Measurements from ENCODE around the gene CEMP1. TPM values are rescaled to one million over a fixed set of nuclear protein-coding genes. Genes with fewer than 3 reads are reported as not detected.

The CEMP1 gene
- total RNA-seq, 1 donor from 2014 or later = not detected

GRCh38 chr16:2511128-2511800, 19.9 kb downstream of the CEMP1 start:
- no peak for DNase-seq (ENCODE audit: extremely low spot score in 2 of 2)
- Histone ChIP-seq H3K4me1 (peaks cover 26% of the 10 kb centered on the region), H3K4me3 (peak overlapping the region in 1 of 2 donors; percentile 23), H3K9me3 (no peaks in the 10 kb centered on the region), H3K27ac (peak overlapping the region; percentile 99), H3K27me3 (no peaks in the 10 kb centered on the region), H3K36me3 (no peaks in the 10 kb centered on the region)
- TF ChIP-seq POLR2AphosphoS5 (IDR thresholded peaks at IDR 0.05; ENCODE audit: insufficient read depth in 1 of 2, low read depth in 1 of 2) = peak; percentile 50 to 84
- TF ChIP-seq POLR2A (IDR thresholded peaks at IDR 0.05) = no peak
- TF ChIP-seq, protein P1, sequence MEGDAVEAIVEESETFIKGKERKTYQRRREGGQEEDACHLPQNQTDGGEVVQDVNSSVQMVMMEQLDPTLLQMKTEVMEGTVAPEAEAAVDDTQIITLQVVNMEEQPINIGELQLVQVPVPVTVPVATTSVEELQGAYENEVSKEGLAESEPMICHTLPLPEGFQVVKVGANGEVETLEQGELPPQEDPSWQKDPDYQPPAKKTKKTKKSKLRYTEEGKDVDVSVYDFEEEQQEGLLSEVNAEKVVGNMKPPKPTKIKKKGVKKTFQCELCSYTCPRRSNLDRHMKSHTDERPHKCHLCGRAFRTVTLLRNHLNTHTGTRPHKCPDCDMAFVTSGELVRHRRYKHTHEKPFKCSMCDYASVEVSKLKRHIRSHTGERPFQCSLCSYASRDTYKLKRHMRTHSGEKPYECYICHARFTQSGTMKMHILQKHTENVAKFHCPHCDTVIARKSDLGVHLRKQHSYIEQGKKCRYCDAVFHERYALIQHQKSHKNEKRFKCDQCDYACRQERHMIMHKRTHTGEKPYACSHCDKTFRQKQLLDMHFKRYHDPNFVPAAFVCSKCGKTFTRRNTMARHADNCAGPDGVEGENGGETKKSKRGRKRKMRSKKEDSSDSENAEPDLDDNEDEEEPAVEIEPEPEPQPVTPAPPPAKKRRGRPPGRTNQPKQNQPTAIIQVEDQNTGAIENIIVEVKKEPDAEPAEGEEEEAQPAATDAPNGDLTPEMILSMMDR (IDR thresholded peaks at IDR 0.05) = no peak
- intact Hi-C loops (cut with DNase I) = loop anchor here (10.0 kb wide), 2 partner anchors 256 to 356 kb away; partner anchors contain the start of genes ECI1 and TRAF7

DNA sequence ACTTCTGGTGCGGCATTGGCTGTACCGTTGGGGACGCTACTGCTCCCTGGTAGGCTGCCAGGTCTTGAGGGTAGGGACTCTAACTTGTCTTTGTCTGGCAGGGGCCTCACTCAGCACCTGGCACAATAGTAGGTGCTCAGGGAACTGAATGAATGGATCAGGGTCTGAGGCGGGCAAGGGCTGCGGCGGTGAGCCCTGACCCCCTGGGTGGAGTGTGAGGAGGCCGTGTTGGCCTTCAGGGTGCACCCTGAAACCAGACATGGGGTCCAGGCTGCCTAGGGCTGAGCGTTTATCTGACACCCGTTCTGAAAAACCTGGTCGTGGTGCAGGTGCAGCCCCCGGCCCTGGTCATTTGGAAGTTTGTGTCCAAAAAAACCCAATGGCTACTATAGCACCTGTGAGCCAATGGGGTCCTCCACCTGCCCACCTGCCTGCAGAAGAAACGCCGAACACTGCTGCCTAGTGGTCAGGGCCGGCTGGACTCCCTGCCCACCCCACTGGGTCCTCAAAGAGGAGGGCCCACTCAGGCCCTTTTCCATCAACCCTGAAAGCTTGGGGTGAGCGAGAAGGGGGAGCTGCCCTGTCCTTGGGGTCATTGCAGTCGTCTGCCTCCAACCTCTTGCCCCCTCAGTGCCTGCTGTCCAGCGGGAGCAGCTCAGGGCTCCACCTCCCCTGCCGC, 22.3 kb downstream of the CEMP1 start:
- H3K27ac ChIP-seq = no peak overlapping the region
- no peak overlapping the region for H3K4me3 ChIP-seq
- peaks cover 10% of the 10 kb centered on the region for H3K4me1 ChIP-seq
- intact Hi-C loops (cut with DNase I) = no loop called here
- no peak for DNase-seq (ENCODE audit: extremely low spot score in 2 of 2)
- TF ChIP-seq POLR2AphosphoS5 (IDR thresholded peaks at IDR 0.05; ENCODE audit: insufficient read depth in 1 of 2, low read depth in 1 of 2) (no peak), POLR2A (IDR thresholded peaks at IDR 0.05) (no peak)
- TF ChIP-seq, protein P1 (IDR thresholded peaks at IDR 0.05) = no peak
- no peaks in the 10 kb centered on the region for H3K9me3 ChIP-seq
- H3K27me3 ChIP-seq = no peaks in the 10 kb centered on the region
- no peaks in the 10 kb centered on the region for H3K36me3 ChIP-seq

- no peaks in the 10 kb centered on the region for H3K27me3 ChIP-seq
- no peaks in the 10 kb centered on the region for H3K36me3 ChIP-seq
- H3K4me1 ChIP-seq = peaks cover 11% of the 10 kb centered on the region
- H3K27ac ChIP-seq = no peak overlapping the region
- intact Hi-C loops (cut with DNase I) = no loop called here
- no peak for DNase-seq (ENCODE audit: extremely low spot score in 2 of 2)
- H3K4me3 ChIP-seq = no peak overlapping the region
- no peak for TF ChIP-seq POLR2AphosphoS5 (IDR thresholded peaks at IDR 0.05; ENCODE audit: insufficient read depth in 1 of 2, low read depth in 1 of 2)
- TF ChIP-seq, protein P1 (IDR thresholded peaks at IDR 0.05) = no peak
- TF ChIP-seq POLR2A (IDR thresholded peaks at IDR 0.05) = no peak
- H3K9me3 ChIP-seq = no peaks in the 10 kb centered on the region
These were observed 23.5 kb downstream of the CEMP1 start for GRCh38 chr16:2507665-2508064.

DNA sequence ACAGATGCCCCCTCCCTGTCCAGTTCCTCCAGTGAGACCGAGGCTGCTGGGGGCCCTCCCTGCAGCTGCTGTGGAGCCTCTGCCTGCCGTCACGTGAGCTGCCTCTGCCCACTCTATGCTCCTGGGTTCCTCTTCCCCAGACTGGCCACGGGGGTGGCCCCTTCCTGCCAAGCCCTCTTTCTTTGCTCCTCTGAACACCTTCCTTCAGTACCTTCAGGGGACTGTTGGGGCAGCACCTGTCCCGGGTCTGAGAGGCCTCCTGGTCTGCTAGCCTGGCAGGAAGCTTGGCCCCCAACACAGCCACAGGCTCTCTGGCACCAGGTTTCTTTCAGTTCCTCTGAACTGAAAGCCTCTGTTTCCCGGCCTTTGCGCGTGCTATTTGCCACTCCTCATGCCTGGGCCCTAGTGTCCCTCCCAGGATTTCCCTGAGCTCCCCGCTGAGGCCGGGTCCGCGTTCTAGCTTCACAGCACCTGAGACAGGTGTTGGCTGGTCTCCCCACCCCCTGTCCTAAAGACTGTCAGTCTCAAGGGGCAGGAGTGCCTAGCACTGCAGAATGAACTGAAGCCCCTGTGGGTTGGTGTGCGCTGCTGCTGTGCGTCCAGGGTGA, 24.1 kb downstream of the CEMP1 start:
- H3K9me3 ChIP-seq = no peaks in the 10 kb centered on the region
- H3K4me3 ChIP-seq = no peak overlapping the region
- intact Hi-C loops (cut with DNase I) = no loop called here
- no peak overlapping the region for H3K27ac ChIP-seq
- peaks cover 14% of the 10 kb centered on the region for H3K4me1 ChIP-seq
- no peak for TF ChIP-seq POLR2AphosphoS5 (IDR thresholded peaks at IDR 0.05; ENCODE audit: insufficient read depth in 1 of 2, low read depth in 1 of 2)
- TF ChIP-seq, protein P1 (IDR thresholded peaks at IDR 0.05) = no peak
- TF ChIP-seq POLR2A (IDR thresholded peaks at IDR 0.05) = no peak
- H3K36me3 ChIP-seq = no peaks in the 10 kb centered on the region
- no peaks in the 10 kb centered on the region for H3K27me3 ChIP-seq
- no peak for DNase-seq (ENCODE audit: extremely low spot score in 2 of 2)

All from vagina (tissue), 2 donors.